Hematopoietic multipotent progenitor cell treated with erythropoietin and hydrocortisone succinate and interleukin-3 and kit ligand, for 15 days (in vitro differentiated cells): ENCODE data around the gene AGK.
"Not testable (repeated sequence)": the region's sequence is repeated elsewhere in the genome, so short reads cannot be mapped to it uniquely, and the experiment has no call there.

Experiments used
- DNase-seq: peaks from one replicate; pipeline ENCODE4 v3.0.0-alpha.2; 2015; ENCODE audit warnings: low spot score

The AGK gene

DNA sequence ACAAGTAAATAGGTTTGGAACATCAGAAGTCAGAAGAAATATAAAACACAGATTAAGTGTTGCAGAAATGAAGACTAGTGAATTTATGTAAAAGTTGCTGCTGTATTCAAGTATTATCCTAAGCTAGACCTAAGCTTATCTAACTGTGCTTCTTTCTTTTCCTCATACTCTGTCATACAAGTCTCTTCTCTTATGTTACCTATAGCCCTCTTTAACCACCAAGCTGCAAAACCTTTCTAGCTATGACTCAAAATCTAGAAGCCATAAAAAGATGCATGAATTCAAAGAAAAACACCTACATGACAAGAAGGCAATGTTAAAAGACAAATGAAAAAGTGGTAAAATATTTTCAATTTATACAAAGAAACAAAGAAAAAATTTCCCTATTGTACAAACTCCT, 127.8 kb downstream of the AGK start:
- no peak for DNase-seq

GRCh38 chr7:141685285-141686023, 134.2 kb downstream of the AGK start:
- DNase-seq: no peak

DNA sequence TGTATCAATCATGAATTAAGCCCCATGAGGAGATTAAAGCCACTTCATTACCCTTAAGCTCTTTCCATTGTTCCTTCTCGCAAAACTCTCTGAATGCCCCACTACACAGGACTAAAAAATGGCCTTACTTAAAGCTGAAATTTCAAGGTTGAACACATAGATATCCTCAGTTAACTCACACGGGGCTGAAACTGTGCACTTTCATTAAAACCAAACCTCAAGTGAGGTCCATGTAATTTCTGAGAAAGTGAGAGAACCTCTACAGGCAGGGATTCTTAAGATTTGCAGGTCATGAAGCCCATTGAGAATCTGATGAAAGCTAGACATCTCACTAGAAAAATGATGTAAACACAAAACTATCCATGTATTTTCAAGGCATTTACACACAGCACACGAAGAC, 134.9 kb downstream of the AGK start:
- DNase-seq: no peak

DNA sequence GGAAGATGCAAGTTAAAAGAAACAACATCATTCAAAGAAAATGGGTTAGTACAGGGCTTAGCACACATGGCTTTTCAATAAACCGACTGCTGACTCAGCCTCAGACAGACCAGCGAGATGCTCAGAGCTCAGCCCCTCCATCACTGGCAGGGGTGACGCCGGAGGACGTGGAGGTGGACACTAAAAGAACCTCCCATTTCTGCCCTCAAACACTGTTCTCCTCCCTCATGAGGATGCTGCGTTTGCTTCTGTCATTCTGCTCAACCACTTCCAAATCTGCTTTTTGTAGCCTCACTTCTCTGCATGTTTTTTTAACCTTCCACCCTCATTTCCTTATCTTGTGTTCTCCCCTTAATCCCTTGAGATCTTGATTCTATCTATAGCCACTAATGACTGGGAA, 135.5 kb downstream of the AGK start:
- DNase-seq: no peak

- no peak for DNase-seq
Observed at GRCh38 chr7:141688043-141688442, 136.8 kb downstream of the AGK start.

GRCh38 chr7:141689072-141689825, 138.0 kb downstream of the AGK start:
- not testable (repeated sequence) for DNase-seq

DNA sequence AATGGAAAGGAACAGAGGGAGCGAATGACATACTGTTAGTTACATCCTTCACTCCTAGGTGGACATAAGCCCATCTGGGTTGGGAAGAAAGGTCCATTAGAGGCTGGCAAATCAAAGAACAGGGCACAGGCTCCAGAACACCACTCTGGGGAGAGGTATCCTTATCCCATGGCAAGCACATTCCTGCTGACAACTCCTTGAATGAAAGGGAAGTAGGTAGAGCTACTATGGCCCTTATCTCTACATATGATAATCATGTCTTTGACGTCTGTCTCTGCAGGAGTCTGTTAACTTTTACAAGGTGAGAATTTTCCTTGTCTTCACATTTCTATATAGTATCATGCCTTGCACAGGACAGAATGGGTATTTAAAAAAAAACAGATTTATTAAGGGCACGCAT, 140.3 kb downstream of the AGK start:
- no peak for DNase-seq

GRCh38 chr7:141691961-141692360, 140.8 kb downstream of the AGK start:
- DNase-seq: no peak

DNA sequence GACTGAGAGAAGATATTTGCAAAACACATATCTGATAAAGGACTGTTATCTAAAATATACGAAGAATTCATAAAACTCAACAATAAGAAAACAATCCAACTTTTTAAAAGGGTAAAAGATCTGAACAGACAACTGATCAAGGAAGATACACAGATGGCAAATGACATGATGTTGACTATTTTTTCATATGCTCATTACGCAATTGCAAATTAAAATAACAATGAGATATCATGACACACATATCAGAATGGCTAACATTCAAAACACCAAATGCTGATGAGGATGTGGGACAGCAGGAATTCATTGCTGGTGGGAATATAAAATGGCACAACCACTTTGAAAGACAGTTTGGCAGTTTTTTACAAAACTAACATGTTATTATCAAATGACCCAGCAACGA, 141.9 kb downstream of the AGK start:
- DNase-seq: no peak

- DNase-seq: no peak
Observed at GRCh38 chr7:141695803-141696289, 144.6 kb downstream of the AGK start.

DNA sequence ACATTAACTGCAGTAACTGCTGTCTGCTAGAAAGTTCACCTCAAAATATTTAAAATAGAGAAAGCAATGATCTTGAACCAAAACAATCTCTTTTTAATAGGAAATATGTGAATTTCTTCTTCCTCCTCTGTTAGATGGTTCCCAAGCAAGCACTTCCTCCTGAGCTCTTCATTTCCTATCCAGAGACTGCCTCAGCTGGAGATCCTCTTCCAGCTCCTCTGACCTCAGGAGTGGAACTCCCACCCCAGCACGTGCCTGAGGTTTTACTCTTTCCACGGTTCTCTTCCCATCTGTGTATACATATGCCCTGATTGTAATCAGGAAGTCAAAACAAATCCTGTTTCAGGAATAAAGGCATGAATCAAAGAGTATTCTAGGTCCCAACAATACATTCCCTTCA, 145.1 kb downstream of the AGK start:
- DNase-seq: no peak

- no peak for DNase-seq
Observed at GRCh38 chr7:141697211-141697871, 146.1 kb downstream of the AGK start.

DNA sequence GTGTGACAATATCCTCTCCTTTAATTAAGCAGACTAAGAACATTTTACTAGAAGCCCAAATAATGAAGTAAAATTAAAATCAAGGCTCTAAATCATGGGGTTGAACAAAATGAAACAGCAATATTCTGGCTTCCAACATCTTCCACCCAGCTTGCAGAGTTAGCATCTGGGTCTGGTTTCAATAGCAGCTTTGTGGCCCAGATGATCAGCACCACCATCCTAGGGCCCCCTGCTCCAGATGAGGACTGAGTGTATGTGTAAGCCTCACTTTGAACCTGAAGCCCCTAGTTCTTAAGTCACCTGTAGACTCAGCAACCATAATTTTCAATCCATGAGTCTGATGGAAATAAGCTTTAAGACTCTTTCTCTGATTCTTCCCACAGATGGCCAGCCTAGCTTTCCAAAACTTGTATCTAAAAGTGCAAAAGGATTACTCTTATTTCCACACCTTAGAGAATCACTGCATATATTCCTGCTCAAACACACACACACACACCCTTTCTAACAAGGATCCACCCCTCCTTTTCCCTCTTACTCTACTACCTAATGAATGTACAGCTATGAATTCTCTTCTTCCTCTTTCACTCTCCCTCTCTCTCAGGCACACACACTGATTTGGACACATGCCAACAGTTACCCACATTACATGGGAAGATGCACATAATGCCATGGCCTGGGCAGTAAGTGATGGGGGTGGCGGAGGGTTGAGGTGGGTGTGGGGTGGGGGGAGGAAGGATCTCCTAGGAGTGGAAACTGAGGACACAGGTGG, 147.2 kb downstream of the AGK start:
- DNase-seq: peak; percentile 16

DNA sequence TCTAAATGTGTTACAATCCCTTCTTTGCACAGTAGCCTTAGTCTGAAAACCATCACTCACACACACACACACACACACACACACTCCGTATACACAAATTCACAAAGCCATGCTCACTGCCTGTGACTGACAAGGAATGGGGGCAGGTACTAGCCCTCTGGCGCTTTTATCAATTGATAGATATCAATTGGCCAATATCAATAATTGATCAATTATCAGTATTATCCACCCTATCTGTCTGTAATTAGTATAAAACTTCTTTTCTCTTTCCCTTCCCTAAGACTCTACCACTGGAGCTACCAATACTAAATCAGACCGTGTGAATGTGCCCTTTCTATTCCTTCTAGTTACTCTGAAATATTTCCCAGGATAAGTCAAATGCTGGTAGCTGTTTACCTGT, 148.7 kb downstream of the AGK start:
- DNase-seq: no peak

DNA sequence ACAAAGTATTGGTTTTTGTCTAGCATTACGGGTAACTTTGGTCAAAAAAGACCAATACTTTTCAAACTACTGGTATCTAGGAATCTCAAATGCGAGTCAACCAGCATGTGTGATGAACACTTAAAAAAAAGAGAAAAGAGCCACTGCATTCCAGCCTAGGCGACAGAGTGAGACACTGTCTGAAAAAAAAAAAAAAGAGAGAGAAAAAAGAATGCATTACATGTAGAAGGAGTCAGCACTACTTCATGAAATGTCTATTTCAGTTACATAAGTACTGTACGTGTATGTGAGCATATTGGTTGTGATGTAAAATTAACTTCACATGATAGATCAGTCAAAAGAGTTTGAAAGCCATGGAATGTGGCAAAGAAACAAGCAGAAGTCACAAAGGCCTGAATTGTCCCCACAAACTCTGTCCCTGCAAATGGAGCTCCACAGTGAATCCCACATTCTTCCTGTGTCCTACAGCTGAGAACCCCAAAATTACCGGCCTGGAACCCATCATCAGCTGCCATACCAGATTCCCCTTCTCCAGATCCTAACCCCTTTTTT, 149.2 kb downstream of the AGK start:
- DNase-seq: no peak

DNA sequence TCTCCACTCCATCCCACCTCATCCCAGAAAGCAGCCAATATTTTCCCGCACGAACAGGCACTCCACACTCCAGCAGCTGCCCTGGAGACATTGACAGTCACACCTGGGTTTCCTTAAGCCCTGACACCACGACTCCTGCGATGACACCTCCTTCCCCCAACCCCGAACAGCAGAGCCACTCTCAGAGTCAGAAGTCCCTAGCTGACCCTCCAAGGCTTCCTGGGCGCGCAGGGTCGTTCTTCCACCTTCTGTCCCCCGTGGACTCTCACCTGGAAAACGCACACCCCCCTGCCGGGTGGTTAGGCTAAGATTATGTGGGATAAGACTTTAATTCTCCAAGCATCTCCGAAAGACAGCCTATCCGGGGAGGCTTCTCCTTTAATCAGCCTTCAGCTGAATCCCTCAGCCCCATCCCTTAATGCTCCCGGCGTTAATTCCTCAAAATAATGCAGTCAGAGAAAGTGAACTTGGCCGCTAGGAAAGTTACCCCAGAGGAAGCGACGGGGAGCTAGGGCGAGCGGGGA, 149.7 kb downstream of the AGK start:
- DNase-seq: no peak

DNA sequence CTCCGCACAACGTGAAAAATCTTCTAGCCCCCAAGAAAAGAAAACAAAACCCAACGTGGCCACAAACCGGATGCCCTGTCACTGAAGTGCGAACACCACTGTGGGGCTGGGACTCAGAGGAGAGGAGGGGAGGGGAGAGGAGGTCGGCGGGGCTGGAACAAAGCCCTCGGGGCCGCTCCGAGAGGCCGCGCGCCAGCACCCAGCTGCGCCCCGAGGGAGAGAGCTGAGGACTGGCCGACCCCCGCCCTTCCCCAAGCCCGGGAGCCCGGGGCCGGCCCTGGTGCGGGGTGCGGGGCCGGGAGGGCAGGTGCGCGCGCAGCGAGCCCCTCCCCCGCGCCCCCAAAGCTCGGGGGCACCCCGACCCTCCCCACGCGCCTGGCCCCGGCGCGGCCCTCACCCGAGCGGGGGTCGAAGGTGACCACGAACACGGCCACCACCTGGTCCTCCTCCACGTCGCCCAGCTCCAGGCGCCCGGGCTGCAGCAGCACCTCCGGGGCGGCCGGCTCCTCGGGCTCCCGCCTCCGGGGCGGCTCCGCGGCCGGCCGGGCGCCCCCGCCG, 150.4 kb downstream of the AGK start:
- no peak for DNase-seq

- DNase-seq: peak; percentile 23
Observed at GRCh38 chr7:141702047-141702567, 150.9 kb downstream of the AGK start, which contains the start of gene DENND11. DENND11 (minus strand) TSS chr7:141702166; CDS start chr7:141702153, 13 bp downstream.

DNA sequence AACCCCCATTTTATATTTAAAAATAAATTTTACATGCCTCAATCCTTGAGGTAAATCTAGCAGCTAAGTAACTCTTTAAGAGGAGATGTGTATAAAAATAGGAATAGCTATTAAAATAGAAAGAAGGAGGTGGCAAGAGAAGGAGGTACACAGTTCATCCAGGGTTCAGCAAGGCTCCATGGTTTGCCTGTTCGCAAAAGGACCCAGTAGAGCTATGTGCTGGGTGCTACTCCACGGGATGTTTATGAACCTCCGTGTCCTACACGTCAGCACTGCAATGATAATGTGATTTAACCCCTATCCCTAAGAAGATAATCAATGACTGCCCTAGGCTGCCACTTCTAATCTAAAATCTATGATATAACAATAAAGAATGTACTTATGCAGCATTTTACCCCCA, 151.7 kb downstream of the AGK start:
- DNase-seq: no peak

DNA sequence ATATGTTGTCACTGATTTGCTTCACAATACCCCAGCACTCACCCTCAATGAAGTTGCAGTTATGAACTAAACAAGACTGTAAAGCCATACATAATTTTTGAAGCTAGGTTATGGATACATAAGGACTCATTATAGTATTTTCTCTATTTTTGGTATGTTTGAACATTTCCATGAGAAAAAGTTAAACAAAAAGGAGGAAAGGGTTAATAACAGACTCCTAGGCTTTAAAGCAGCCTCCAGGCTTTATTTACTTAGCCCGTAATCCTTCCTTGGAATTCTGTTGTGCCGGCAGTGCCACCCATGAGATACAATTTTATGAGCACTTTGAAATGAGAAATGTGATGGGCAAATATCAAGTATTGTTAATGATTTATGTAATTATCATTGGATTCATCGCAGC, 152.9 kb downstream of the AGK start:
- no peak for DNase-seq

- no peak for DNase-seq
Observed at GRCh38 chr7:141704741-141705140, 153.5 kb downstream of the AGK start.
